ENCODE data around the gene MYT1. TPM values are rescaled to one million over a fixed set of nuclear protein-coding genes. Genes with fewer than 3 reads are reported as not detected.

Gene MYT1
- total RNA-seq, 1 donor from 2014 or later = not detected

DNA sequence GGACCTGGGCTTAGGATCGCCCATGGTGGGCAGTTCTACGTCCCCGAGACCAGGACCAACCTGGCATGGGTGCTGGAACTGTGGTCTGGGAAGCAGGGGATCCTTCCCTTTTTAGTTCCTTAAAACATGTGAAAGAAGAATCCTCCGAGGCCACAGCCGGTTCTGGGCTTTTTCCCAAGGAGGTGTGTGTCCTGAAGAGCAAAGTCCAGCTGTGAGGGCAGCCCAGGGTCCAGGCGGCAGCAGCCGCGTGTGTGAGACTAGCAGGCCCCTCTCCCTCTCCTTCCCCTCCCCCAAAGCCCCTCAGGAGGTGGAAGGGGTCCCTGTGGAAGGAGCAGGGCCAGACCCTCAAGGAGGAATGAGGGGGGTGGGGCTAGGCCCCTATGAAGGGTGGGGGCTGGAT is 56.2 kb downstream of the MYT1 start:
- DNase-seq (no peak), ATAC-seq (no peak)
- Histone ChIP-seq H3K36me3 (no peaks in the 10 kb centered on the region), H3K9me3 (no peaks in the 10 kb centered on the region), H3K4me1 (peaks cover 32% of the 10 kb centered on the region), H3K27me3 (ENCODE audit: low read depth) (no peaks in the 10 kb centered on the region), H3K27ac (no peak overlapping the region), H3K4me3 (no peak overlapping the region)
- intact Hi-C loops (cut with DNase I) = no loop called here
- TF ChIP-seq, protein P1, sequence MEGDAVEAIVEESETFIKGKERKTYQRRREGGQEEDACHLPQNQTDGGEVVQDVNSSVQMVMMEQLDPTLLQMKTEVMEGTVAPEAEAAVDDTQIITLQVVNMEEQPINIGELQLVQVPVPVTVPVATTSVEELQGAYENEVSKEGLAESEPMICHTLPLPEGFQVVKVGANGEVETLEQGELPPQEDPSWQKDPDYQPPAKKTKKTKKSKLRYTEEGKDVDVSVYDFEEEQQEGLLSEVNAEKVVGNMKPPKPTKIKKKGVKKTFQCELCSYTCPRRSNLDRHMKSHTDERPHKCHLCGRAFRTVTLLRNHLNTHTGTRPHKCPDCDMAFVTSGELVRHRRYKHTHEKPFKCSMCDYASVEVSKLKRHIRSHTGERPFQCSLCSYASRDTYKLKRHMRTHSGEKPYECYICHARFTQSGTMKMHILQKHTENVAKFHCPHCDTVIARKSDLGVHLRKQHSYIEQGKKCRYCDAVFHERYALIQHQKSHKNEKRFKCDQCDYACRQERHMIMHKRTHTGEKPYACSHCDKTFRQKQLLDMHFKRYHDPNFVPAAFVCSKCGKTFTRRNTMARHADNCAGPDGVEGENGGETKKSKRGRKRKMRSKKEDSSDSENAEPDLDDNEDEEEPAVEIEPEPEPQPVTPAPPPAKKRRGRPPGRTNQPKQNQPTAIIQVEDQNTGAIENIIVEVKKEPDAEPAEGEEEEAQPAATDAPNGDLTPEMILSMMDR (IDR thresholded peaks at IDR 0.05) = no peak

GRCh38 chr20:64220891-64221527 is 56.8 kb downstream of the MYT1 start:
- no peaks in the 10 kb centered on the region for H3K36me3 ChIP-seq
- peaks cover 32% of the 10 kb centered on the region for H3K4me1 ChIP-seq
- DNase-seq = no peak
- intact Hi-C loops (cut with DNase I) = no loop called here
- H3K9me3 ChIP-seq = no peaks in the 10 kb centered on the region
- no peak overlapping the region for H3K4me3 ChIP-seq
- TF ChIP-seq, protein P1 (IDR thresholded peaks at IDR 0.05) = no peak
- no peak overlapping the region for H3K27ac ChIP-seq
- no peaks in the 10 kb centered on the region for H3K27me3 ChIP-seq (ENCODE audit: low read depth)
- ATAC-seq = no peak

- Histone ChIP-seq H3K27me3 (ENCODE audit: low read depth) (no peaks in the 10 kb centered on the region), H3K27ac (no peak overlapping the region), H3K9me3 (no peaks in the 10 kb centered on the region), H3K36me3 (no peaks in the 10 kb centered on the region), H3K4me3 (no peak overlapping the region), H3K4me1 (peaks cover 32% of the 10 kb centered on the region)
- ATAC-seq (peak; percentile 4 to 20), DNase-seq (no peak)
- intact Hi-C loops (cut with DNase I) = no loop called here
- TF ChIP-seq, protein P1 (IDR thresholded peaks at IDR 0.05) = no peak
These were observed 58.1 kb downstream of the MYT1 start for GRCh38 chr20:64222291-64222735.

DNA sequence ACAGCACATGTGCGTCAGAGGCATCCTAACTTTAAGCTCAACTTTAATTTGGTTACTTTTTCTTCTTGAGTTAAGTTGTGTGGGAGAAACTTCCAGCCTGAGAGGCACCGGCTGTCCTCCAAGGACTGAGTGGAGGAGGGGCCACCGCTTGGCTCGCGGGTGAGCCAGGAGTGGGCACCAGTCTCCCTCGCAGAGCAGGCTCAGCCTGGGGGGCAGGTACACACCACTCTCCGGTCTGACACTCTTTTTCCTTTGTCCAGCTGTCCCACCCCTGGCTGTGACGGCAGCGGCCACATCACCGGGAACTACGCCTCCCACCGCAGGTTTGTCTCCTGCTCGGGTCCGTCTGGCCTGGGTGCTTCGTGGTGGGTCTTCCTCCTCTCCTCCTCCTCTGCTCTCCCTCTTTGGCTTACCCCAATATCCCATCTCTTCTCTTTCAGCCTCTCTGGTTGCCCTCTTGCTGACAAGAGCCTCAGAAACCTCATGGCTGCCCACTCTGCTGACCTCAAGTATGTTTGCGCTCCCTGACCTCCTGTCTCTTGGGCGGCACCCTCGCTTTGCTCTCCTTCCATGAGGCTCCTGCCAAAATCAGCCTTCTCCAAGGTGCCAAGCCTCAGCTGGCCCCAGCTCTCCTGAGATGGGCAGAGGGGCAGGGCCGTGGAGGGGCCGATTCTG is 58.7 kb downstream of the MYT1 start:
- ATAC-seq = peak; percentile 62 to 73

DNA sequence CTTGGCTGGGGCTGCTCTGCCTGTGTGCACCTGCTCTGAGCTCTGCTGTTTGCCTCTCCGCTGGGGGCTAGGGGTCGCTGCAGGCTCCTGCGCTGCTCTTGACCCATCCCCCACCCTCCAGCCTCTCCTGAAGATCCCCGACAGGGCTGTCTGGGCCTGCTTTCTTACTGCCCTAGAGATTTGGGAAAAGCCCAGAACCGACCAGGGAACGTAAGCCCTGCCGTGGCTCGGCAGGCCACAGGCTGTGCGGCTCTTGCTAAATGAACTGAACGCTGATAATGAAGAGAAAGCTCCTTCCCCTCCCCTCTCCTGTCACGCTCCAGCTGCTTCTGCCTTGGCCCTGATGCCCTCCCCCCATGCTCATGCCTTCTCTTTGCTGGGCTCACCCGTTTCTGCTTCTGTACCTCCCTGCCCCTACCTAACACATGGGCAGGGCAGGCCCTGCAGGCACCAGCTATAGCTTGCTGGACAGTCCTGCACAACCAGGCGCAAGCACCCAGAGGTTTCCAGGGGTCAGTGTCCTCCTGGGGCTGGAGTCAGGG is 59.3 kb downstream of the MYT1 start:
- intact Hi-C loops (cut with DNase I) = no loop called here
- Histone ChIP-seq H3K27me3 (ENCODE audit: low read depth) (no peaks in the 10 kb centered on the region), H3K9me3 (no peaks in the 10 kb centered on the region), H3K4me1 (peaks cover 32% of the 10 kb centered on the region), H3K4me3 (no peak overlapping the region), H3K27ac (no peak overlapping the region), H3K36me3 (no peaks in the 10 kb centered on the region)
- ATAC-seq = peak; percentile 61 to 70
- TF ChIP-seq, protein P1 (IDR thresholded peaks at IDR 0.05) = peak; percentile 13
- no peak for DNase-seq

More for the DNA sequence above, 58.7 kb downstream of the MYT1 start:
- intact Hi-C loops (cut with DNase I) = no loop called here
- no peaks in the 10 kb centered on the region for H3K27me3 ChIP-seq (ENCODE audit: low read depth)
- H3K36me3 ChIP-seq = no peaks in the 10 kb centered on the region
- H3K4me3 ChIP-seq = no peak overlapping the region
- DNase-seq = no peak
- TF ChIP-seq, protein P1 (IDR thresholded peaks at IDR 0.05) = no peak
- H3K4me1 ChIP-seq = peaks cover 32% of the 10 kb centered on the region
- no peaks in the 10 kb centered on the region for H3K9me3 ChIP-seq
- no peak overlapping the region for H3K27ac ChIP-seq

All from lower lobe of right lung (tissue), 2 donors.